B cell (primary cell): Measurements from ENCODE around the gene HDGF. TPM values are rescaled to one million over a fixed set of nuclear protein-coding genes. Genes with fewer than 3 reads are reported as not detected.

Source experiments
- ATAC-seq: fragments of 200-7000 bp; cut with Tn5 transposase; one replicate; pipeline ENCODE4 v1.10.0; 2021; ENCODE audit warnings: low read depth, mild to moderate bottlenecking, moderate number of reproducible peaks, moderate library complexity
- CTCF ChIA-PET: fragments of 350-600 bp; sonication (Branson Sonifier 250); formaldehyde crosslinking; loops from one replicate; lab custom pipeline; 2021; ENCODE audit warnings: antibody characterized with exemption, inconsistent platforms; lab: Charles Lee
- POLR2A ChIA-PET: fragments of 350-600 bp; sonication (Branson Sonifier 250); formaldehyde crosslinking; loops from one replicate; lab custom pipeline; 2021; ENCODE audit warnings: antibody characterized with exemption; lab: Charles Lee
- DNase-seq: peaks from one replicate; pipeline ENCODE4 v3.0.0; 2013
- H2AFZ ChIP-seq: 2 replicates; pipeline ENCODE4 v1.6.1; 2012; ENCODE audit warnings: mild to moderate bottlenecking, low read depth, low read length; ENCODE audit not compliant: insufficient read depth, poor library complexity, severe bottlenecking
- H3K27ac ChIP-seq, 2 donors: 1 replicate in 1 of 2; 2 replicates in 1 of 2; pipeline ENCODE4 v1.5.1; 2012 to 2013; ENCODE audit warnings: low read length in 2 of 2, mild to moderate bottlenecking in 2 of 2, moderate library complexity in 1 of 2
- H3K27me3 ChIP-seq, 4 experiments: fragments of 200-600 bp in 1 of 4; sonication (generic) in 1 of 4; replicated peaks in 1 of 4; 1 replicate in 2 of 4; 2 replicates in 2 of 4; pipeline versions ENCODE4 v1.6.1 to v1.7.0; 2013 to 2016; ENCODE audit warnings: low read length in 3 of 4, mild to moderate bottlenecking in 2 of 4, mixed read lengths in 1 of 4, moderate library complexity in 1 of 4; ENCODE audit not compliant: insufficient read depth in 4 of 4, control insufficient read depth in 3 of 4; ENCODE audit errors: control extremely low read depth in 1 of 4
- H3K36me3 ChIP-seq, 2 experiments: replicated peaks in 1 of 2; 1 replicate in 1 of 2; 2 replicates in 1 of 2; pipeline versions ENCODE4 v1.6.1 to v1.7.1; 2013; ENCODE audit warnings: low read length in 1 of 2; ENCODE audit not compliant: insufficient read depth in 2 of 2, control insufficient read depth in 1 of 2; ENCODE audit errors: control extremely low read depth in 1 of 2, extremely low read depth in 1 of 2
- H3K4me1 ChIP-seq, 2 donors: fragments of 200-600 bp in 1 of 2; sonication (generic) in 1 of 2; 1 replicate in 1 of 2; 2 replicates in 1 of 2; pipeline versions ENCODE4 v1.5.1 to v1.6.1; 2013 to 2017; ENCODE audit warnings: low read length in 2 of 2; ENCODE audit not compliant: control insufficient read depth in 2 of 2, insufficient read depth in 2 of 2
- H3K4me2 ChIP-seq: replicated peaks from 2 replicates; pipeline ENCODE3; 2012; ENCODE audit warnings: mild to moderate bottlenecking, low read depth, low read length; ENCODE audit not compliant: poor library complexity, severe bottlenecking
- H3K4me3 ChIP-seq, 5 experiments: fragments of 200-600 bp in 1 of 5; sonication (generic) in 1 of 5; 1 replicate in 3 of 5; 2 replicates in 2 of 5; pipeline versions ENCODE4 v1.5.1 to v1.7.0; 2011 to 2016; ENCODE audit warnings: low read length in 4 of 5, mild to moderate bottlenecking in 4 of 5, low read depth in 2 of 5, control low read depth in 1 of 5, moderate library complexity in 1 of 5; ENCODE audit not compliant: insufficient read depth in 1 of 5; ENCODE audit errors: control extremely low read depth in 1 of 5, extremely low read depth in 1 of 5
- H3K79me2 ChIP-seq: fragments of 200-600 bp; sonication (generic); one replicate; pipeline ENCODE4 v1.6.0; 2016; ENCODE audit warnings: low read length; ENCODE audit not compliant: control insufficient read depth, insufficient read depth
- H3K9ac ChIP-seq: fragments of 200-600 bp; sonication (generic); 2 replicates; pipeline ENCODE4 v1.6.1; 2017; ENCODE audit warnings: mild to moderate bottlenecking, low read length, moderate library complexity
- H3K9me3 ChIP-seq, 3 donors: one replicate each; pipeline versions ENCODE4 v1.6.1 to v1.7.1; 2013; ENCODE audit warnings: low read length in 2 of 3; ENCODE audit not compliant: control insufficient read depth in 2 of 3, insufficient read depth in 1 of 3; ENCODE audit errors: control extremely low read depth in 1 of 3
- H4K20me1 ChIP-seq: 2 replicates; pipeline ENCODE4 v1.6.0; 2012; ENCODE audit warnings: mild to moderate bottlenecking, low read length; ENCODE audit not compliant: insufficient read depth, control insufficient read depth, poor library complexity, severe bottlenecking
- H3K27ac Mint-ChIP-seq: one replicate; pipeline ENCODE4 v1.8.0; 2021; ENCODE audit warnings: mixed read lengths
- H3K27me3 Mint-ChIP-seq: one replicate; pipeline ENCODE4 v1.8.0; 2021; ENCODE audit warnings: mixed read lengths
- H3K4me1 Mint-ChIP-seq: one replicate; pipeline ENCODE4 v1.8.0; 2021; ENCODE audit warnings: mixed read lengths
- H3K4me3 Mint-ChIP-seq: one replicate; pipeline ENCODE4 v1.8.0; 2021; ENCODE audit warnings: mixed read lengths
- H3K9me3 Mint-ChIP-seq: one replicate; pipeline ENCODE4 v1.8.0; 2022; ENCODE audit warnings: mixed read lengths; ENCODE audit not compliant: insufficient read depth
- CTCF ChIP-seq: fragments of 200-600 bp; IDR thresholded peaks from one replicate; pipeline ENCODE4 v1.8.0; 2022; ENCODE audit warnings: antibody characterized with exemption, mild to moderate bottlenecking
- EZH2 ChIP-seq: IDR thresholded peaks from 2 replicates; pipeline ENCODE4 v1.6.1; 2012; ENCODE audit warnings: borderline replicate concordance, low read depth, mild to moderate bottlenecking, moderate library complexity, low read length; ENCODE audit not compliant: insufficient read depth, poor library complexity, severe bottlenecking
- WGBS: methylation state at CpG from one replicate; pipeline ENCODE4 v1.1.5; 2013; ENCODE audit warnings: missing lambda C conversion rate; ENCODE audit not compliant: insufficient coverage; 5-methylcytosine and 5-hydroxymethylcytosine counted together
- intact Hi-C: fragments of 100-400 bp; cut with micrococcal nuclease; formaldehyde crosslinking; loops from one replicate; pipeline ENCODE4 v1.10.0; 2022
- polyA plus RNA-seq: library from polyadenylated mRNA; depleted of rRNA; stranded (reverse); fragments of >200 nt; gene quantifications from 2 replicates; pipeline ENCODE4 v1.2.3, GENCODE V29; 2012
- total RNA-seq, 2 donors: library from RNA; stranded (reverse); fragments of 120-200 nt in 1 of 2; gene quantifications; 1 replicate in 1 of 2; 2 replicates in 1 of 2; pipeline versions ENCODE4 v1.2.3 to v1.2.4, GENCODE V29; 2013 to 2022

Gene HDGF
- total and polyA plus RNA-seq, 2 donors (not counting 1 experiment from before 2014, with no cell fraction given): 40.3 to 89.9 TPM

GRCh38 chr1:156706657-156707416, 44.6 kb downstream of the HDGF start:
- Histone ChIP-seq H3K4me2 (peak overlapping the region; percentile 99), H3K36me3 (no peaks in the 10 kb centered on the region), H3K27ac (no peak overlapping the region), H3K4me1 (peaks cover 28% of the 10 kb centered on the region in 2 donors), H3K4me3 (peak overlapping the region in 4 of 5 experiments; percentile 54 to 70 (median 58)), H3K9me3 (peaks cover 0 to 3% (median 0%) of the 10 kb centered on the region in 3 donors), H3K27me3 (peaks cover 3 to 43% (median 26%) of the 10 kb centered on the region in 4 experiments), H3K79me2 (no peaks in the 10 kb centered on the region), H2AFZ (peak overlapping the region; percentile 71), H4K20me1 (peaks cover 7% of the 10 kb centered on the region), H3K9ac (peak overlapping the region; percentile 74)
- Mint-ChIP-seq H3K4me1 (peaks cover 32% of the 10 kb centered on the region), H3K9me3 (no peaks in the 10 kb centered on the region), H3K27me3 (peaks cover 16% of the 10 kb centered on the region), H3K4me3 (peak overlapping the region; percentile 89), H3K27ac (no peak overlapping the region)
- intact Hi-C loops: loop anchor here (1.0 to 5.0 kb wide), 2 partner anchors 18 to 155 kb away; partner anchors contain the start of gene NTRK1
- ChIA-PET POLR2A (interaction anchor here (0.5 to 2.1 kb wide), 3 partner anchors 8 to 21 kb away, joined by 3 to 7 read pairs (median 5); partner anchors contain the start of genes ISG20L2 and METTL25B), CTCF (interaction anchor here (1.0 to 7.6 kb wide), 17 partner anchors 9 to 183 kb away, joined by 3 to 80 read pairs (median 5); partner anchors contain the start of genes ISG20L2, METTL25B, MRPL24 and NES)
- WGBS: 7% methylated on average over 29 of the region's 29 CpGs
- no peak for TF ChIP-seq CTCF
- no peak for TF ChIP-seq EZH2
- ATAC-seq (no peak), DNase-seq (no peak)
